NCI-H146 (cell line): ENCODE results near the gene PTPA.
A peak's percentile ranks its signal among the peaks of the same experiment; 100 is the strongest.
"Not testable (repeated sequence)": the region's sequence is repeated elsewhere in the genome, so short reads cannot be mapped to it uniquely, and the experiment has no call there.

Source experiments
- DNase-seq: peaks from one replicate; lab custom pipeline; 2025; lab: John Stamatoyannopoulos, UW

PTPA gene

GRCh38 chr9:129109537-129109903 lies 1.7 kb upstream of the PTPA start:
- DNase-seq = no peak

DNA sequence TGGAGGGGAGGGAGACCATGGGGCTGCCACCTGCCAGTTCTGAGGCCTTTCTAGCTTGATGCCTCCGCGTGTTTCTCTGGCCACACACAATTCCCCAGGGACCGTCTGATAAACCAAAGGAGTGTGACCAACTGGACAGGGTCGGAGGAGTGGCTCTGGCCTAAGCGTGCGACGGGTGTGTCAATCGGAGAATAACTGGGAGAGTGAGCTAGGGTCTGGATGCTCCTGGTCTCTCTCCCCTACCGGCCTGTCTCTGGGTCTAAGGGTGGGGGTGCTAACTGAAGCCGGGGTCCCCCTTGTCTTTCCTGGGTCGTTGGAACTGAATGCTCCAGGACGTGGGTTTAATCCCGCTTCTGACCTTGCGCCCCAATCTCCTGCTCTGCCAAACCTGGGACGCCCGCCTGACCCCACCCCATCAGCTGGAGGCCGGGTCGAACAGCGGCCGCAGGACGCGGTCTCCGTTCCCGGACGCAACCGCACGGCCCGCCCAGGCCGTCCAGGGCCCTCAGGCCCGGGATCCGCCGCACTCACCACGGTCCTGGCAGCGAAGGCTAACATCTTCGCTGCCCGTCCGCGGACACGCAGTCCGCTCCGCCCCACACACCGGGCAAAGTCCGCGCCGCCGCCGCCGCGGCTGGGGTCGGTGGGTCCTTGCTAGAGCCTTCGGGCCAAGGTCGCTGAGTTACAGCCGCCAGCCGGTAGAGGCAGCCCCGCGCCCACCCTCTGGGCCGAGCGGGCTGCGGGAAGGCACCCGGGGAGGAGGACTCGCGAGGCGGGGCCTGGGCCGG lies 1.1 kb upstream of the PTPA start:
- peak; percentile 50 for DNase-seq

DNA sequence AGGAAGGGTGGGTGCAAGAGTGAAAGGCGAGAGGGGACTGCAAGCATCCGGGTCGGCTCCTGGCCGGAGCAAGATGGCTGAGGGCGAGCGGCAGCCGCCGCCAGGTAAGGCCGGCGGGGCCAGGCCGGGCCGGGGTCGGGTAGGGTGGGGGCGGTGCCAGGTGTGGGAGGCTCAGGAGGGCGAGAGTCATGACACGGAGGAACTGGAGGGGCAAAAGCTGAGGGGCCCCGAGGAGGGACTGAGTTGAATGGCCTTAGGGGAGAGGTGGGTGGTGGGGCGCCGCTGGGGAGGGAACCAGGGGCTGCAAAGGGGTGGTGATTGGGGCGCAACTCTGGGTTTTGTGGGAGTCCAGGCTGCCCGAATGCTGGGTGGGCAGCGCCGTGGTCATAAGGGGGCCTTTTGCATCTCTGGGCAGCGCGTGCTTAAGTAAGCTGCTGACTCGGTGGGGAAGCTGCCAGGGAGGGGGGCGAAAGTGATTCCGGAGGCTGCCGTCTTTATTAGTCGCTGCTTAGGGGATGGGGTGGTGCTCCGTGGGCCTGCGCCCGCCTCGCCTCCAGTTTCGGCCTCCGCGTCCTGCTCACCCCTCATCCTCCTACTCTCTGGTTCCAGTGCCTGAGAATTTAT lies 425 bp downstream of the PTPA start:
- DNase-seq = peak; percentile 53

- DNase-seq = not testable (repeated sequence)
These were observed 1.3 kb downstream of the PTPA start for GRCh38 chr9:129112526-129112925.

GRCh38 chr9:129113645-129114304 lies 2.6 kb downstream of the PTPA start:
- DNase-seq = no peak

GRCh38 chr9:129118799-129119198 lies 7.6 kb downstream of the PTPA start:
- DNase-seq = no peak

GRCh38 chr9:129121483-129121882 lies 10.3 kb downstream of the PTPA start:
- DNase-seq = no peak

DNA sequence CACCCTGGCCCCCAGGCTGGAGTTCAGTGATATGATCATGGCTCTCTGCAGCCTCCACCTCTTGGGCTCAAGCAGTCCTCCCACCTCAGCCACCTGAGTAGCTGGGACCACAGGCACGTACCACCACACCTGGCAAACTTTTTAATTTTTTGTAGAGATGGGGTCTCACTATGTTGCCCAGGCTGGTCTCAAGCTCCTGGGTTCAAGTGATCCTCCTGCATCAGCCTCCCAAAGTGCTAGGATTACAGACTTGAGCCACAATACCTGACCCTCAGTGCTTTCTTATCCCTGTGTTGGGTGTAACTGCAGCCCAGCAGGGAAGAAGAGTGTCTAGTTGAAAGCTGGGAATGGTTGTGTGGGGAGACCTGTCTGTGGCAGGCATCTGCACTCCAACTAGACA lies 10.9 kb downstream of the PTPA start:
- no peak for DNase-seq

- not testable (repeated sequence) for DNase-seq
These were observed 11.8 kb downstream of the PTPA start for GRCh38 chr9:129122976-129123375.

GRCh38 chr9:129124506-129125069 lies 13.4 kb downstream of the PTPA start:
- no peak for DNase-seq

DNA sequence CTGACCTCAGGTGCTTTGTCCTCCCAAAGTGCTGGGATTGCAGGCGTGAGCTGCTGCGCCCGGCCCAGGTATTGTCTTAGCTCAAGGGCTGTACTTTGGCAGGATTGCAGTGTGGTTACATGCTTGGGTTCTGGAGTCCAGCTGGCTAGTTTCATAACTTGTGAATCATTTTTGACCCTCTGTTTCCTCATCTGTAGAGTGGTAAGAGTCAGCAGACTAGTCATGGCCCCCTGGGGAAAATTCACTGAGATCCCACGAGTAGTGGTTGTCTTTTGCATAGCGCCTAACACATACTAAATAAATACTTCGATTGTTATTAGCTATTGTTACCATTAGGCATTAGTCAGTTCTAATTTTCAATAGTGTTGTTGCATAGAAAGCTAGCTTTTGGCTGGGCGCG lies 14.3 kb downstream of the PTPA start:
- DNase-seq = no peak

DNA sequence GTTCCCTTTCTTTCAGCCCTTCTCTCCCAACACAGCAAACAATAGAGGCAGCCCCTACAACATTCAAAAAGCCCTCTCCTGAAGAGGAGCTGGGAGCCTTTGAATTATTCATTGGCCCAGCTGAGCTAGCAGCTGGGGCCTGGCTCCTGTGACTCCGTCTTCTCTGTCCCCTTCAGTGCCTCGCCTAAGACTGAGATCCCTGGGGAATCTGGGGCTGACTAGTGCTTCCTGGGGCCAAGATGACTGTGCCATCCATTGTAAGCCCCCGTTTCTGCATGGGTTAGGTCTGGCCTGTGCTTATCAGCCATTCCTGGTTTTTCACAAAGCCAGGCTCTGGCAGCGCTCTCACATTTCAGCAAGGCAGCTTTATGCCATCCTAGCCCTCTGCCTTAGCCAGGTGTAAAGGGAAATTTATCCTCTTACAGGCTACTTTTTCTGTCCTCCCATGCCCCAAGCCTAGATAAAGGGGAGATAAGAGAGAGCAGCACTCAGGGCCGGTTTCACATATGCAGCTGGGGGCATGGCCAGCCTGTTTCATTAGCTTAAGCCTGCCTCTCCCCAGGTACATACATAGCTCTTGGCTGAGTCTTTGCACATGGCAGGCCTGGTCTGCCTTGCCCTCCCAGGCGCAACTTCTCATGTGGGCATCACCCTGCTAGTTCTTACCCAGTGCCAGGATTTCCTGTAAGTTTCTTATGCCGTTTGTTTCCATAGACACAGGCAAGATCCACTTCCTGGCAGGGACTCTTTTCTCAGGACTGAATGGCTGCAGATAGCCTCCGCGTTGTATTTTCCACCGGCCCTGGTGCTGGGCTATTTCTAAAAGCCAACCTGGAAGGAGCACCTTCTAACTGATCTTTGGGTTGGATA lies 15.8 kb downstream of the PTPA start:
- DNase-seq = no peak

DNA sequence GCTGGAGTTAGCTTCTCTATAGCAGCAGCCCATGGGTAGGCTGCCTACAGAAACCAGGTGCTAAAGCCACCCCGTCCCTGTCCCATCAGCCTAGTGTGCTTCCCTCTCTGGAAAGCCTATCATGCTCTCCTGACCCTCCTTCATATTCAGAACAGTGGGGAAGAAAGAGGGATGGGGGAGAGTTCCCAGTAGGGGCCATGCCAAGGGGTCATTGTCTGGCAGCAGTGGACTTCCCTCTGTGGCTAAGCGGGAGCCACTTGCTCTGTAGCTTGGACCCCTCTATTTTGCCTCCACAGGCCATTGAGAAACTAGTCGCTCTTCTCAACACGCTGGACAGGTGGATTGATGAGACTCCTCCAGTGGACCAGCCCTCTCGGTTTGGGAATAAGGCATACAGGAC lies 17.5 kb downstream of the PTPA start:
- no peak for DNase-seq

DNA sequence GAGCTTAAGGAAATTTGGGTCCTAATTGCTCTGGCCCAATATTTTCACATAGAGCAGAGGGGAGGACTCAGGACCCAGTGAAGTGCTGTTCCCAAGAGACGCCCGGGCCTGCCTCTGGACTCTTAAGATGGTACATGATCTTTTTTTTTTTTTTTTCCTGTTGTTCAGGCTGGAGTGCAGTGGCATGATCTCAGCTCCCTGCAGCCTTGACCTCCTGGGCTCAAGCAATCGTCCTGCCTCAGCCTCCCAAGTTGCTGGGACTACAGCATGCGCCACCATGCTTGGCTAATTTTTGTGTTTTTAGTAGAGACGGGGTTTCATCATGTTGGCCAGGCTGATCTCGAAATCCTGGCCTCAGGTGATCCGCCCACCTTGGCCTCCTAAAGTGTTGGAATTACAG lies 19.1 kb downstream of the PTPA start:
- DNase-seq = not testable (repeated sequence)

DNA sequence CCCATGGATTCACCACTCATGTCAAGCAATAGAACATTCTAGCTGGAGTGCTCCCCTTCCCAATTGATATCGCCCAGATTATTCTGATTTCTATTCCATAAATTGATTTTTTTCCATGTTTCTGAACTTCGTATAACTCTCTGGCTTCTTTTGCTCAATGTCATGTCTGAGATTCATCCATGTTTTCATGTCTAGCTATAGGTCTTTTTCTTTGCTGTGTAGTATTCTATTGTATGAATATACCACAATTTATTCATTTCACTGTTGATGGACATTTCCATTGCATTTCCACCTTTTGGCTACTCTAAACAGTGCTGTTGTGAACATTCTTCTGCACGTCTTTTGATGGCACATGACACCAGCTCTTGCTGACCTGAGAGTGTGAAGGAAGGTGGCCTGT lies 19.6 kb downstream of the PTPA start:
- DNase-seq = no peak

DNA sequence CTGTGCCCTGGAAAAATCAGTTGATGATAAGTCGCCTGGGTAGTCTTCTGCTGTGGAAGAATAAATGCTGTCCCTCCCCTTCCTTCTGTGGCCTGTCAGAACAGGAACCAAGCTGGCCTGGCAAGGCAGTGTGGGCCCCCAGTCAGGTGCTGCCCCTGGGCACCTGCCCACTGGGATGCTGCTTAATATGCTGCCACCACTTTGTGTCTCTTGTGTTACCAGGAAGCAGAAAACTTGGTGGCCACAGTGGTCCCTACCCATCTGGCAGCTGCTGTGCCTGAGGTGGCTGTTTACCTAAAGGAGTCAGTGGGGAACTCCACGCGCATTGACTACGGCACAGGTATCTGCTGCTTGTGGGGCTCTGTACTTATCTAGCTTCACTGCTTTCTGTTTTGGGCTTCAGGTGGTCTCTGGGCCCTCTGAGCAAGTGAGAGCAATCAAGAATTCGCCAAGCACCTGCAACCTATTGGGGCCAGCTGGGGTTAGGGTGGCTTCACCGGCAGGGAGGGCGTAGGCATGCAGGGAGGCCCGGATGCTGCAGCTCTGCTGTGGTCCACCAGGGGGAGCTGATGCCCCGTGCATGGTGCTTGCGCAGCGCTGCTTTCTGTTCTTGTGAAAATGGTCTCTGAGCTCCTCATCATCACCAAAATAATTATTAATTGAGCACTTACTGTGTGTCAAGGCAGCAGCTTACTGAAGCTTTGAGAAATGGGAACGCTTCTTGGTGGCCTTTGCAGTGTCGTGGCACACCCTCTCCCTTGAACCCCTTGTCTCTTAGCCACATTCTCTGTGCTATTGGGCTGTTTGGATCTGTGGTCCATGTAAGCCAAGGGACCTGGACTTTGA lies 20.3 kb downstream of the PTPA start:
- DNase-seq = peak; percentile 6

DNA sequence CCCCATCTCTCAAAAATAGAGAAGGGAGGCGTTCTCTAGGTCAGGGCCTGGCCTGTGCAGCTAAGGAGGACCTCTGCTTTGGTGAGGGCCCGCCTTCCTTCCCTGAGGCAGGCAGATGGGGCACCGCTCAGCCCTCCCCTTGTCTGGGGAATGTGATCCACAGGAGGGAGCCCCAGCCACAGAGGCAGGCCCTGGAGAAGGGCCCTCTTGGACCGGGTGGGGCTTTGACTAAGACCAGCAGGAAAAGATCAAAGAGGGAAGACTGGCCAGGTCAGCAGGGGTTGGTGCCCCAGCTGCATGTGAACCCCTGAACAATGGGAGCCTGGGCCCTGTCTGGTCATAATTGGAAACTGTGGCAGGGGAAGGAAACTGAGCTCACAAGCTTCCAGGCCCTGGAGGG lies 21.9 kb downstream of the PTPA start:
- DNase-seq = no peak

DNA sequence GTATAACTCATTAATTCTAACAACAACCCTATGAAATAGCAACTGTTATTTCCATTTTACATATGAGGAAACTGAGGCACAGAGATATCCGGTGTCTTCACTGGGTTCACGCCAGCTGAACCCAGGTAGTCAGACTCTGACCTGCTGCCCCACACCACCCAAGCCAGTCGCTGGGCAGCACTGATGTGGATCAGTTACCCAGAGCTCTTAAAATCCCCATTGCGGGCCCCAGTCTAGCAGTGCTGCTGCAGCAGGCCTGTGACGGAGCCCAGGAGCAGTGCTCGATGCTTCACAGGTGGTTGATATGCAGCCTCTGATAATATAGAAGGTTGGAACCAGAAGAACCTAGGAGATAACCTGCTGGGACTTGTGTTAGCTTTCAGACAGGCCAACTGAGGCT lies 24.3 kb downstream of the PTPA start:
- DNase-seq = no peak

DNA sequence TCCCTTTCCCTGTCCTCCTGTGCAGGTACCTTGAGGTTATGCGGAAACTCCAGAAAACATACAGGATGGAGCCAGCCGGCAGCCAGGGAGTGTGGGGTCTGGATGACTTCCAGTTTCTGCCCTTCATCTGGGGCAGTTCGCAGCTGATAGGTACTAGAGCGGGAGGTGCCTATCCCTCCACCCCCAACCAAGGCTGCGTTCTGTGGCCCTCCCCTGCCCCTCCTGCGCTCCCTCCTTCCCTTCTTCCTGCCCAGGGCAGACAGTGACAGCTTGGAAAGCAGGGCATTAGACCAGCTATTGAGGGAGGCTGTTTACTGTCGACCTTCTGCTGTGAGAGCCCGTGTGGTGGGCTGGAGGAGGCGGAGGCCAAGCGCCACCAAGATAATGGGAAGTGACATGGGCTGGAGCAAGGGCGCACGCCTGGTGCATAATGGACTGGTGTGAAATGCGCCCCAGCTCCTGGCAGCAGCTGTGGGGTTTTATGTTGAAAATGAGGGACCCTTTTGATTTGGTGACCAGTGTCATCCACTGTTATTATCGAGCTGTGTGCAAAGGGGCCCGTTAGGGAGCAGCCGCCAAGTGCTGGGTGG lies 25.3 kb downstream of the PTPA start:
- DNase-seq = no peak

DNA sequence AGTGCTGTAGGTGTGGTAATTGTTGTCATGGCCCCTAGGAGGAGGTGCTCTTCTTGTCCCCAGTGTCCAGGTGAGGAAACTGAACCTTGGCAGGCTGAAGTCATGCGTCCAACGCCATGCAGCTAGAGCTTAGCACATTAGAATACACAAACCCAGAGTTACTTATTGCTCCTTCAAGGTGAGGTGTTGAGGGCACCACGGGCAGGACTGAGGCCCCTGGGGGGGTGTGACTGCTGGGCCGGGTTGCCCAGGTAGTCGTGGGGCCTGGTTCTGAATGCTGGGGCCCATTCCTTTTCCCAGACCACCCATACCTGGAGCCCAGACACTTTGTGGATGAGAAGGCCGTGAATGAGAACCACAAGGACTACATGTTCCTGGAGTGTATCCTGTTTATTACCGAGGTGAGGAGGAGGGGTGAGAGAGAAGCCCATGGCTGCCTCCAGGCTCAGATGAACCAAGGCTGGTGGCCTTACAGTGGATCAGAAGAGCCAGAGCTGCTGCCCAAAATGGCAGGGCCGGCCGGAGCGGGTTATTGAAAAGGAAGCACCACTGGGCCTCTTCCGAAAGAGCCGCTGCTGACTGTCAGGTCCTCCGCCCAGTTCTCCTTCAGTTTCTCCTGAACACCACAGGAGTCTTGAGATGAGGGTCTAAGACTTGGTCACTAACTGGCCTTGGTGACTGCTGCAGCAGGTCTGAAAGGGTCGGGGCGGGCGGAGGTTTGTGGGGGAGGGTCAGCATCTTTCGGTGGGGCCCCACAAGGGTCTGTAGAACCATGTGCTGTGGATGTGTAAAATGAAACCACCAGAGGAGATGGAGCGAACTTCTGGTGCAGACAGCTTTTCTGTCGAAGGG lies 26.3 kb downstream of the PTPA start:
- DNase-seq = no peak
